ENCODE measurements around the gene APCDD1. TPM values are rescaled to one million over a fixed set of nuclear protein-coding genes. Genes with fewer than 3 reads are reported as not detected.
A peak's percentile ranks its signal among the peaks of the same experiment; 100 is the strongest.

APCDD1 gene
- total RNA-seq, 4 donors from 2014 or later: 4.6 to 13.0 (median 7.5) TPM

GRCh38 chr18:10481831-10482230, 27.4 kb downstream of the APCDD1 start:
- peaks cover 0 to 2% of the 10 kb centered on the region in 2 donors for H3K4me1 ChIP-seq
- H3K27ac ChIP-seq: no peak overlapping the region
- DNase-seq: no peak
- H3K36me3 ChIP-seq: no peaks in the 10 kb centered on the region
- H3K27me3 ChIP-seq: no peaks in the 10 kb centered on the region
- H3K9me3 ChIP-seq: no peaks in the 10 kb centered on the region
- no peak for ATAC-seq
- TF ChIP-seq POLR2A (IDR thresholded peaks at IDR 0.05): no peak
- TF ChIP-seq CTCF (IDR thresholded peaks at IDR 0.05 in 4 of 5, conservative IDR thresholded peaks at IDR 0.05 in 1 of 5): no peak
- in situ Hi-C loops (cut with MboI; ENCODE audit: low sequenced_read_pairs in 4 of 4): no loop called here
- no peak overlapping the region for H3K4me3 ChIP-seq
- intact Hi-C loops (cut with DNase I; ENCODE audit: low total_unique reads): no loop called here

- H3K36me3 ChIP-seq: no peaks in the 10 kb centered on the region
- TF ChIP-seq POLR2A (IDR thresholded peaks at IDR 0.05) (no peak), CTCF (IDR thresholded peaks at IDR 0.05 in 4 of 5, conservative IDR thresholded peaks at IDR 0.05 in 1 of 5) (no peak)
- H3K9me3 ChIP-seq: no peaks in the 10 kb centered on the region
- no peak overlapping the region for H3K27ac ChIP-seq
- H3K4me1 ChIP-seq: no peaks in the 10 kb centered on the region
- DNase-seq (no peak), ATAC-seq (no peak)
- no peaks in the 10 kb centered on the region for H3K27me3 ChIP-seq
- in situ Hi-C loops (cut with MboI; ENCODE audit: low sequenced_read_pairs in 4 of 4) (no loop called here), intact Hi-C loops (cut with DNase I; ENCODE audit: low total_unique reads) (no loop called here)
- no peak overlapping the region for H3K4me3 ChIP-seq
Observed at GRCh38 chr18:10482363-10482984, 28.0 kb downstream of the APCDD1 start.

DNA sequence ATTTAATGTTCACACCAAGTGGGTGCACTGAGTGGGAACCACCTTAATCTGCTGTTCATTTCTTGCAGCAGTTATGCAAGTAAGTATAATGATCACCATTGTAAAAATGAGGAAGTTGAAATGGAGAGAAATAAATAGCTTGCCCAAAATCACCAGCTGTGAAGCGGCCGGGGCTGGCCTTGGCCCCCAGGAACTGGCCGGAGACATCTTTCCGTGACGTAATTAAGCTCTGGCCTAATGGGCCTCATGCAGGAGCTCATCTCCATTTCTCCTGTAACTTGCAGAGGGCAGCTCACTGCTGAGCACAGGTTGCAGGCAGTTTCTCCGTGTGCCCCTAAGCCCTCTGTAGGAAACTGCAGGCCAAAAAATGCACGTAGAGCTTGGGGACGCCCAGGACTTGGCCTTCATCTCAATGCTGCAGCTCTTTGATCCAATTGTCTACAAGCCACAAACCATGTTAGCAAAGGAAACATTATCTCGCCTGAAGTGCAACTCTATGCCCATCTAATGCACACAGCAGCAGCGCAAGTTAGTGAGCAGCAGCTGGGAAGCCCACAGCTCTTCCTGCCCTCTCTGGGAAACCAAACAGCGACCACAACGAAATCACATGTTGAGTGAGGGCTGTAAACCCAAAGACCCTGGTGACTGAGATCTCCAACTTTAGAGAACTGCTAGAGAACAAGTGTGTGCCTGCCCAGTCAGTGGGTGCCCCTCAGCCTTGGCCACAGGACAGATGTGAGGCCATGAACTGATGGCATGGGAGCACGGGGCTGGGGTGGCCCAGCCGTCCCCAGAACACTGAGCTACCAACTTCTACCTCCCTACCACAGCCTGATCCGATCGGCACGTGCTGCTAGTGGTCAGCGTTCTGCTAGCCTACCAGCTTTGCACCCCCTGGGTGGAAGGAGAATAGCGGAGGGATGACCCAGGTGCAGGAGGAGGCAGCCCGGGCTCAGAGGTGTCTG, 28.8 kb downstream of the APCDD1 start:
- no peak for TF ChIP-seq CTCF (IDR thresholded peaks at IDR 0.05 in 4 of 5, conservative IDR thresholded peaks at IDR 0.05 in 1 of 5)
- no peak for TF ChIP-seq POLR2A (IDR thresholded peaks at IDR 0.05)
- Histone ChIP-seq H3K27ac (no peak overlapping the region), H3K36me3 (no peaks in the 10 kb centered on the region), H3K9me3 (no peaks in the 10 kb centered on the region), H3K27me3 (no peaks in the 10 kb centered on the region), H3K4me1 (no peaks in the 10 kb centered on the region), H3K4me3 (no peak overlapping the region)
- intact Hi-C loops (cut with DNase I; ENCODE audit: low total_unique reads): no loop called here
- ATAC-seq (no peak), DNase-seq (peak in 1 of 2 donors; percentile 28)
- in situ Hi-C loops (cut with MboI; ENCODE audit: low sequenced_read_pairs in 4 of 4): no loop called here

DNA sequence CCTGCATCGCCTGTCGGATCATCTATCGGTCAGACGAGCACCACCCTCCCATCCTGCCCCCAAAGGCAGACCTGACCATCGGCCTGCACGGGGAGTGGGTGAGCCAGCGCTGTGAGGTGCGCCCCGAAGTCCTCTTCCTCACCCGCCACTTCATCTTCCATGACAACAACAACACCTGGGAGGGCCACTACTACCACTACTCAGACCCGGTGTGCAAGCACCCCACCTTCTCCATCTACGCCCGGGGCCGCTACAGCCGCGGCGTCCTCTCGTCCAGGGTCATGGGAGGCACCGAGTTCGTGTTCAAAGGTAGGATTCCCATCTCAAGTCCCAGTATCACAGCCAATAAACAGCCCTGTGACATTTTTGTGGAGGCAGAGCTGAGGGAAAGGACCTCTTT, 31.0 kb downstream of the APCDD1 start:
- in situ Hi-C loops (cut with MboI; ENCODE audit: low sequenced_read_pairs in 4 of 4): no loop called here
- Histone ChIP-seq H3K4me3 (no peak overlapping the region), H3K27me3 (no peaks in the 10 kb centered on the region), H3K4me1 (no peaks in the 10 kb centered on the region), H3K36me3 (no peaks in the 10 kb centered on the region), H3K27ac (no peak overlapping the region), H3K9me3 (no peaks in the 10 kb centered on the region)
- DNase-seq: no peak
- ATAC-seq: no peak
- intact Hi-C loops (cut with DNase I; ENCODE audit: low total_unique reads): no loop called here
- TF ChIP-seq CTCF (IDR thresholded peaks at IDR 0.05 in 4 of 5, conservative IDR thresholded peaks at IDR 0.05 in 1 of 5): no peak
- no peak for TF ChIP-seq POLR2A (IDR thresholded peaks at IDR 0.05)
